ENCODE measurements around the gene TRDMT1. TPM values are rescaled to one million over a fixed set of nuclear protein-coding genes. Genes with fewer than 3 reads are reported as not detected.

The TRDMT1 gene
- total and polyA plus RNA-seq, 2 experiments from 2014 or later, result 3.5 to 4.2 TPM

GRCh38 chr10:17210361-17210760 is 8.9 kb upstream of the TRDMT1 start:
- TF ChIP-seq EZH2phosphoT487 (IDR thresholded peaks at IDR 0.05; ENCODE audit: low read depth, severe bottlenecking, unreplicated experiment) (no peak), CTCF (IDR thresholded peaks at IDR 0.05; ENCODE audit: poor library complexity) (no peak), EZH2 (IDR thresholded peaks at IDR 0.05; ENCODE audit: borderline replicate concordance) (no peak)
- Histone ChIP-seq H3K27me3 (no peaks in the 10 kb centered on the region), H4K20me1 (ENCODE audit: insufficient read depth, poor library complexity, severe bottlenecking) (no peaks in the 10 kb centered on the region), H3K4me2 (no peak overlapping the region), H3K4me3 (no peak overlapping the region), H3K79me2 (no peaks in the 10 kb centered on the region), H3K36me3 (replicated peaks; ENCODE audit: insufficient read depth, low read depth) (no peaks in the 10 kb centered on the region), H3K4me1 (ENCODE audit: insufficient read depth) (no peaks in the 10 kb centered on the region), H3K27ac (no peak overlapping the region), H3K9me3 (ENCODE audit: low read depth) (no peaks in the 10 kb centered on the region), H3K9me2 (replicated peaks; ENCODE audit: insufficient read depth) (no peaks in the 10 kb centered on the region), H2AFZ (no peak overlapping the region)
- WGBS (ENCODE audit: low lambda C conversion rate, missing lambda C conversion rate), result 46% methylated on average over 3 of the region's 3 CpGs
- DNase-seq (ENCODE audit: low spot score), result no peak

GRCh38 chr10:17209881-17210280 is 8.4 kb upstream of the TRDMT1 start:
- no peak for DNase-seq (ENCODE audit: low spot score)
- TF ChIP-seq EZH2phosphoT487 (IDR thresholded peaks at IDR 0.05; ENCODE audit: low read depth, severe bottlenecking, unreplicated experiment), result no peak
- TF ChIP-seq EZH2 (IDR thresholded peaks at IDR 0.05; ENCODE audit: borderline replicate concordance), result no peak
- no peak for TF ChIP-seq CTCF (IDR thresholded peaks at IDR 0.05; ENCODE audit: poor library complexity)
- no peak overlapping the region for H3K4me2 ChIP-seq
- H4K20me1 ChIP-seq (ENCODE audit: insufficient read depth, poor library complexity, severe bottlenecking), result no peaks in the 10 kb centered on the region
- H3K27ac ChIP-seq, result no peak overlapping the region
- no peaks in the 10 kb centered on the region for H3K9me2 ChIP-seq (replicated peaks; ENCODE audit: insufficient read depth)
- H3K79me2 ChIP-seq, result no peaks in the 10 kb centered on the region
- H3K9me3 ChIP-seq (ENCODE audit: low read depth), result no peaks in the 10 kb centered on the region
- H3K36me3 ChIP-seq (replicated peaks; ENCODE audit: insufficient read depth, low read depth), result no peaks in the 10 kb centered on the region
- 90% methylated on average over 2 of the region's 2 CpGs for WGBS (ENCODE audit: low lambda C conversion rate, missing lambda C conversion rate)
- no peaks in the 10 kb centered on the region for H3K27me3 ChIP-seq
- H3K4me1 ChIP-seq (ENCODE audit: insufficient read depth), result no peaks in the 10 kb centered on the region
- H2AFZ ChIP-seq, result no peak overlapping the region
- no peak overlapping the region for H3K4me3 ChIP-seq

- H3K4me3 ChIP-seq, result no peak overlapping the region
- no peaks in the 10 kb centered on the region for H3K9me2 ChIP-seq (replicated peaks; ENCODE audit: insufficient read depth)
- no peak overlapping the region for H3K4me2 ChIP-seq
- no peaks in the 10 kb centered on the region for H3K9me3 ChIP-seq (ENCODE audit: low read depth)
- H3K79me2 ChIP-seq, result no peaks in the 10 kb centered on the region
- no peaks in the 10 kb centered on the region for H3K4me1 ChIP-seq (ENCODE audit: insufficient read depth)
- no peaks in the 10 kb centered on the region for H3K36me3 ChIP-seq (replicated peaks; ENCODE audit: insufficient read depth, low read depth)
- no peak overlapping the region for H2AFZ ChIP-seq
- no peaks in the 10 kb centered on the region for H4K20me1 ChIP-seq (ENCODE audit: insufficient read depth, poor library complexity, severe bottlenecking)
- no peak for DNase-seq (ENCODE audit: low spot score)
- 72% methylated on average over 1 of the region's 1 CpG for WGBS (ENCODE audit: low lambda C conversion rate, missing lambda C conversion rate)
- no peak for TF ChIP-seq EZH2 (IDR thresholded peaks at IDR 0.05; ENCODE audit: borderline replicate concordance)
- TF ChIP-seq CTCF (IDR thresholded peaks at IDR 0.05; ENCODE audit: poor library complexity), result no peak
- no peak for TF ChIP-seq EZH2phosphoT487 (IDR thresholded peaks at IDR 0.05; ENCODE audit: low read depth, severe bottlenecking, unreplicated experiment)
- no peak overlapping the region for H3K27ac ChIP-seq
- no peaks in the 10 kb centered on the region for H3K27me3 ChIP-seq
These were observed 7.8 kb upstream of the TRDMT1 start for GRCh38 chr10:17209302-17209701.

GRCh38 chr10:17208476-17208875 is 7.0 kb upstream of the TRDMT1 start:
- no peaks in the 10 kb centered on the region for H3K9me2 ChIP-seq (replicated peaks; ENCODE audit: insufficient read depth)
- H3K27ac ChIP-seq, result no peak overlapping the region
- H3K4me1 ChIP-seq (ENCODE audit: insufficient read depth), result no peaks in the 10 kb centered on the region
- H3K9me3 ChIP-seq (ENCODE audit: low read depth), result no peaks in the 10 kb centered on the region
- no peaks in the 10 kb centered on the region for H3K36me3 ChIP-seq (replicated peaks; ENCODE audit: insufficient read depth, low read depth)
- no peak overlapping the region for H3K4me3 ChIP-seq
- H3K79me2 ChIP-seq, result no peaks in the 10 kb centered on the region
- H4K20me1 ChIP-seq (ENCODE audit: insufficient read depth, poor library complexity, severe bottlenecking), result no peaks in the 10 kb centered on the region
- no peak overlapping the region for H2AFZ ChIP-seq
- no peak for TF ChIP-seq EZH2 (IDR thresholded peaks at IDR 0.05; ENCODE audit: borderline replicate concordance)
- TF ChIP-seq EZH2phosphoT487 (IDR thresholded peaks at IDR 0.05; ENCODE audit: low read depth, severe bottlenecking, unreplicated experiment), result no peak
- TF ChIP-seq CTCF (IDR thresholded peaks at IDR 0.05; ENCODE audit: poor library complexity), result no peak
- no peaks in the 10 kb centered on the region for H3K27me3 ChIP-seq
- no peak overlapping the region for H3K4me2 ChIP-seq
- DNase-seq (ENCODE audit: low spot score), result no peak
